ENCODE results near the gene OR8J1.

GRCh38 chr11:56353991-56354390 lies at the start of gene OR8J1:
- TF ChIP-seq ZFP3 (tag by site-specific recombination; IDR thresholded peaks at IDR 0.05; ENCODE audit: low read depth) (no peak), AEBP2 (tag by site-specific recombination; IDR thresholded peaks at IDR 0.05; ENCODE audit: borderline replicate concordance) (no peak), ZNF174 (tag by site-specific recombination; IDR thresholded peaks at IDR 0.05) (no peak), ZSCAN30 (tag by site-specific recombination; IDR thresholded peaks at IDR 0.05) (no peak), ZNF600 (tag by site-specific recombination; IDR thresholded peaks at IDR 0.05) (no peak)
- TF ChIP-seq, protein P1, sequence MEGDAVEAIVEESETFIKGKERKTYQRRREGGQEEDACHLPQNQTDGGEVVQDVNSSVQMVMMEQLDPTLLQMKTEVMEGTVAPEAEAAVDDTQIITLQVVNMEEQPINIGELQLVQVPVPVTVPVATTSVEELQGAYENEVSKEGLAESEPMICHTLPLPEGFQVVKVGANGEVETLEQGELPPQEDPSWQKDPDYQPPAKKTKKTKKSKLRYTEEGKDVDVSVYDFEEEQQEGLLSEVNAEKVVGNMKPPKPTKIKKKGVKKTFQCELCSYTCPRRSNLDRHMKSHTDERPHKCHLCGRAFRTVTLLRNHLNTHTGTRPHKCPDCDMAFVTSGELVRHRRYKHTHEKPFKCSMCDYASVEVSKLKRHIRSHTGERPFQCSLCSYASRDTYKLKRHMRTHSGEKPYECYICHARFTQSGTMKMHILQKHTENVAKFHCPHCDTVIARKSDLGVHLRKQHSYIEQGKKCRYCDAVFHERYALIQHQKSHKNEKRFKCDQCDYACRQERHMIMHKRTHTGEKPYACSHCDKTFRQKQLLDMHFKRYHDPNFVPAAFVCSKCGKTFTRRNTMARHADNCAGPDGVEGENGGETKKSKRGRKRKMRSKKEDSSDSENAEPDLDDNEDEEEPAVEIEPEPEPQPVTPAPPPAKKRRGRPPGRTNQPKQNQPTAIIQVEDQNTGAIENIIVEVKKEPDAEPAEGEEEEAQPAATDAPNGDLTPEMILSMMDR (tag by site-specific recombination; IDR thresholded peaks at IDR 0.05), result no peak
